Dermis microvascular lymphatic vessel endothelial cell (primary cell): Measurements from ENCODE around the gene ERMN. TPM values are rescaled to one million over a fixed set of nuclear protein-coding genes. Genes with fewer than 3 reads are reported as not detected.
A peak's percentile ranks its signal among the peaks of the same experiment; 100 is the strongest.

Source experiments
- DNase-seq, 2 donors: peaks; one replicate each; pipeline versions ENCODE4 v3.0.0 to v3.0.0-alpha.2; 2010; ENCODE audit warnings: low read depth in 2 of 2
- total RNA-seq: library from RNA; depleted of rRNA; stranded (reverse); fragments of >200 nt; gene quantifications from 2 replicates; pipeline ENCODE4 v1.2.1, GENCODE V29; 2014

ERMN gene
- total RNA-seq, 1 donor from 2014 or later, result not detected

- DNase-seq, result peak; percentile 9 to 16
Measured at GRCh38 chr2:157329524-157329923, 3.9 kb upstream of the ERMN start.

GRCh38 chr2:157327621-157328500 is 2.2 kb upstream of the ERMN start:
- DNase-seq, result peak; percentile 11 to 60

- DNase-seq, result no peak
Measured at GRCh38 chr2:157327200-157327599, 1.6 kb upstream of the ERMN start.

- DNase-seq, result no peak
Measured at GRCh38 chr2:157326698-157327097, 1.1 kb upstream of the ERMN start.

GRCh38 chr2:157324331-157324843 is 1.2 kb downstream of the ERMN start:
- DNase-seq, result no peak

- no peak for DNase-seq
Measured at GRCh38 chr2:157322432-157322831, 3.2 kb downstream of the ERMN start.

- DNase-seq, result no peak
Measured at GRCh38 chr2:157321466-157321865, 4.2 kb downstream of the ERMN start.

- DNase-seq, result no peak
Measured at GRCh38 chr2:157320409-157320808, 5.2 kb downstream of the ERMN start.

- DNase-seq, result no peak
Measured at GRCh38 chr2:157319795-157320194, 5.8 kb downstream of the ERMN start.

GRCh38 chr2:157318884-157319283 is 6.7 kb downstream of the ERMN start:
- DNase-seq, result no peak

- DNase-seq, result no peak
Measured at GRCh38 chr2:157315901-157316300, 9.7 kb downstream of the ERMN start.

GRCh38 chr2:157312866-157313486 is 12.6 kb downstream of the ERMN start:
- DNase-seq, result no peak

GRCh38 chr2:157311706-157312105 is 13.9 kb downstream of the ERMN start:
- no peak for DNase-seq

- no peak for DNase-seq
Measured at GRCh38 chr2:157309878-157310277, 15.7 kb downstream of the ERMN start.

- no peak for DNase-seq
Measured at GRCh38 chr2:157307021-157307420, 18.6 kb downstream of the ERMN start.

- DNase-seq, result no peak
Measured at GRCh38 chr2:157305723-157306110, 19.9 kb downstream of the ERMN start.

- no peak for DNase-seq
Measured at GRCh38 chr2:157304811-157305722, 20.6 kb downstream of the ERMN start.

GRCh38 chr2:157303612-157304011 is 22.0 kb downstream of the ERMN start:
- no peak for DNase-seq

GRCh38 chr2:157302492-157303099 is 23.0 kb downstream of the ERMN start:
- peak; percentile 20 to 41 for DNase-seq

- no peak for DNase-seq
Measured at GRCh38 chr2:157301307-157301706, 24.3 kb downstream of the ERMN start.

GRCh38 chr2:157296958-157297357 is 28.7 kb downstream of the ERMN start:
- DNase-seq, result no peak
